H7 (cell line): ENCODE results near the gene SPINK4. TPM values are rescaled to one million over a fixed set of nuclear protein-coding genes. Genes with fewer than 3 reads are reported as not detected.
A peak's percentile ranks its signal among the peaks of the same experiment; 100 is the strongest.

Source experiments
- DNase-seq: peaks from one replicate; pipeline ENCODE4 v3.0.0; 2012
- H3K27me3 ChIP-seq: 2 replicates; pipeline ENCODE4 v1.6.0; 2011; ENCODE audit warnings: mild to moderate bottlenecking, low read length; ENCODE audit not compliant: control insufficient read depth, insufficient read depth
- H3K36me3 ChIP-seq: replicated peaks from 2 replicates; pipeline ENCODE4 v1.5.1; 2011; ENCODE audit warnings: low read length; ENCODE audit not compliant: control insufficient read depth, insufficient read depth
- H3K4me3 ChIP-seq: 2 replicates; pipeline ENCODE4 v1.5.1; 2011; ENCODE audit warnings: low read depth, mild to moderate bottlenecking, control low read depth, low read length, moderate library complexity; ENCODE audit not compliant: insufficient read depth
- total RNA-seq: library from RNA; depleted of rRNA; stranded (reverse); fragments of >200 nt; shearing (Covaris generic); gene quantifications from 2 replicates; pipeline ENCODE4 v1.2.3, GENCODE V29; 2014

The SPINK4 gene
- total RNA-seq, 1 experiment from 2014 or later = not detected

DNA sequence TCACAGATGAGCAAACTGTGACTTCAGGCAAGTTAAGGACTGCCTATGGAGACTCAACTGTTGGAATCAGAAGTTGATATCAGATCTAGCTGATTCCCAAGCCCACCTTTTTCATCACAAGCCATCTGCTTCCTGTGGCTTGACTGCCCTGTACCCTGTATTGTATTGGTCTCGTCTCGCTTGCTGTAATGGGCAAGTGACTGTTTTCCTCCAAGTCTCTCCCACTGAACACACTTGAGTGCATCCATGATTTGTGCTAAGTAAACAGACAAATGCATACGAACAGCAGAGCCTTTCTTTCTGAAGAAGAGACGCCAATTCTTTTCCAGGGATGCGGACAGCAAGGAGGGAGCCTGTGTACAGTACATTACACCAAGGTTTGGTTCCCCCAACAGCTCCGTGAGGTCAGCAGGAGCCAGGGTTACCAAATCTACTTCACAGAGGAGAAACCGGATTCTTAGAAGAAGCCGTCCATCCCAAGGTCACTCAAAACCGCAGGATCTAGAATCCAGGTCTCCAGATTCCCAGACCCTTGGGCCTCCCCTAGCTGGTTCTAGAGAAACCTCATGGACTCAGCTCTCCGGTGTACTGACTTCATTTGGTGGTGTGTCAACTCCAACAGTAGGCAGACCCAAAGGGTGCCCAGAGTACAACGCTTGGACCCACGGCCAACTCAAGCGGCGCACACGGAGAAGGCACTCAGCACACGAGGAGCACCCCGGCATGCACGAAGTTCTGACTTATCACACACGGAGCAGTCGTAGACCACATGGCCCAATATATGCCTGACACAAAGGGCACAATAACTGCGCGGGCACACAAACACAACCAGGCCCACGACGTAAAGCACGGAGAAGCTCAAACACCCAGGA is 23.4 kb downstream of the SPINK4 start:
- Histone ChIP-seq H3K4me3 (peak overlapping the region; percentile 98), H3K36me3 (peaks cover 28% of the 10 kb centered on the region), H3K27me3 (no peaks in the 10 kb centered on the region)
- DNase-seq = peak; percentile 31

DNA sequence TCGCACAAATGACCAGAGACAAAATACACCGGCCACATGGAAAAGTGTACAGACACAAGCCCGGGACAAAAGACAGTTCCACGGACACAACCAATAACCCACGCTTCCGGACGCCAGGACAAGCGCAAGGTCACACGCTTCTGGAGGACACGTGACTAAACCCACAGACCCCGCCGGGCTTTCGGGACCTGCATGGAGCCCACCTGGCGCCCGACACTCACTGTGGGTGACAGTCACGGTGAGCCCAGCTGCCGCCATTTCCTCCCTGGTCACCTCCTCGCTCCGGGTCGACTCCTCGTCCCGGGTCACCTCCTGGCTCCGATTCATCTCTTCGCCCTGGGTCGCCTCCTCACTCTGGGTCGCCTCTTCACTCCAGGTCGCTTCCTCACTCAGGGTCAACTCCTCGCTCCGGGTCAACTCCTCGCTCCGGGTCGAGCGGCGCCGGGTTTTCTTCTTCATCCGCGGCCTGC is 24.1 kb downstream of the SPINK4 start:
- Histone ChIP-seq H3K27me3 (no peaks in the 10 kb centered on the region), H3K4me3 (peak overlapping the region; percentile 98), H3K36me3 (peaks cover 24% of the 10 kb centered on the region)
- no peak for DNase-seq

DNA sequence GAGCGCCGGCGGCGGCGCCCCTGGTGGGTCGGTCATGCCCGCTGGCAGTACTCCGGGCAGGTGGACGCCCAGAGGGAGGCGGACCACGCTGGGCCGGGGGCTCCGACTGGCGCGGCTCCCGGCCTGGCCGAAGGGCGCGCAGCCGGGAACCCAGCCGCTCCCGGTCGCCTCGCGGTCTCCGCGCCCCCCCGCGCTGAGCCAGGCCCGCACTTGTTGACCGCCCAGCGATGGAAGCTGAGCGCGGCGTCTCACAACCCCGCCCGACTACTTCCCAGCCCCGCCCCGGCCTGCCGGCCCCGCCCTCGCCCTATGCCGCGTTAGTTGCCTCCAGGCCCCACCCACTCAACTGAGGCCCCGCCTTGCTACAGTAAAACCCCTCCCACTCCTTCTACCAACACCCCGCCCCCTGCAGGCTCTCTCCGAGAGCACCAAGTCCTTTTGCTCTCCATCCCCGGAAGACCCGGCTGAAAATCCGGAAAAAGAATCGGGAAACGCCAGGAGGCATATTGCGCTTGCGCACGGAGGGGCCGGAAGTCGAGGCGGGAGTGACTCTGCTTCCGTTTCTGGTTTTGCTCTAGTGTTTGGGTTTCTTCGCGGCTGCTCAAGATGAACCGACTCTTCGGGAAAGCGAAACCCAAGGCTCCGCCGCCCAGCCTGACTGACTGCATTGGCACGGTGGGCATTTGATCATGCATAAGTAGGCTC is 24.7 kb downstream of the SPINK4 start, which contains the start of the genes BAG1 and CHMP5:
TSS of gene BAG1 (minus strand) at position 236 of the 705 bp plus-strand sequence.
TSS of gene CHMP5 (plus strand) at position 577 of the 705 bp plus-strand sequence. CDS start at position 607, 30 bp downstream.
- Histone ChIP-seq H3K27me3 (no peaks in the 10 kb centered on the region), H3K4me3 (peak within 1 kb of the TSS; percentile 98), H3K36me3 (peaks cover 19% of the 10 kb centered on the region)
- DNase-seq = peak; percentile 97

DNA sequence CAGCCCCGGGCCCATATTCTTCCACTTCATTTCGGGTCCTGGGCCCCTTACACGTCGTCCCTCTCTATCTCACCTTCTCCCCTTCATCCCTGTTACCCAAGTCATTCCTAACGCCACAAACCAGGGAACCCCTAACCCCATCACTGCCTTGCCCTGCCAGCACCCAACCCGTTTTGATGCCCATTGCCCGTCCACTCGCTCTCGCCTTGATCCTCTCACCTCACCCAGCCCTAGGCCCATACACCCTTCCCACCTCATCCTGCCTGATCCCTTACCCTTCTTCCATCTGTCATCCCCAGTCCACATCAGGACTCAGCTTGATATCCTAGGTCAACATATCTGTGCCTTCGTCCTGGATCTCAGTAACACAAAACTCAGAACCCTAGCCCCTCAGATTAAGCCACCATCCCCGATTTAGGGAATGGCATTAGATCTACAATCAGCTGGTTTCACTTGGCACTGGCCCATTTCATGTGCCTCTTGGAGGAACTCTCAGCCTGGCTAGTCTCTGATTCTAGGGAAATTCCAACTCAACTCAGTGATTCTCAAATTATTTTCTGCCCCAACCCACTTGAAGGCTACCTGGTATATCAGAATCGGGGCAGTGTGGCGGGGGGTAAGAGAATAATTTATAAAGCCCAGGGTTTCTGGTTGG is 25.4 kb downstream of the SPINK4 start:
- no peaks in the 10 kb centered on the region for H3K27me3 ChIP-seq
- peak; percentile 28 for DNase-seq
- peak overlapping the region; percentile 70 for H3K4me3 ChIP-seq
- H3K36me3 ChIP-seq = peaks cover 15% of the 10 kb centered on the region

DNA sequence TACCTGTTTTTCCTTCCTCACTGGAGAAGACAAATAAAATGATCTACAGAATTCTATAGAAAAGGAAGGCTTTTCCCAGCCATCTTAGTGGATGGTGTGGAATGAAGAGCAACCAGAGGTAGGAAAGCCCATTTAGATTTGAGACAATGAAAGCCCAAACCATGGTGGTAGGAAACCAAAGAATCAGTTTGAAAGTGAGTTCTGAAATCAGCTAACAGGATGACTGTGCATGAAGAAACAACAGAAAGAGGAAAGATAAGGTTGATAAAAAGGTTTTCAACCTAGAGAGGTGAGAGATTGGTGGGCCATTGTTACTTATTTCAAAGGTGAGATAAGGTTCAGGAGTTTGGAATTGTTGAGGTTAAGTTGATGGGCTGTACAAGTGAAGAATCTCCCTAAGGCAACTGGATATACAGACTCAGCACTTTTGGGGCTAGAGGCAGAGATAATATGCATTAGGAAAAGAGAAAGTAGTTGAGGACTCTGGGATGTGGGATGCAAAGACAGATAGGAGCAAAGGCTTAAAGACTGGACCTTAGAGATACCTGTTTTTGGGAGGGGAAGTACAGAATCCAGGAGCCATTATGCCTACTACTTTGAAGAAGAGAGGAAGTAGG is 27.3 kb downstream of the SPINK4 start:
- H3K36me3 ChIP-seq = peaks cover 15% of the 10 kb centered on the region
- no peak for DNase-seq
- H3K4me3 ChIP-seq = no peak overlapping the region
- H3K27me3 ChIP-seq = no peaks in the 10 kb centered on the region

DNA sequence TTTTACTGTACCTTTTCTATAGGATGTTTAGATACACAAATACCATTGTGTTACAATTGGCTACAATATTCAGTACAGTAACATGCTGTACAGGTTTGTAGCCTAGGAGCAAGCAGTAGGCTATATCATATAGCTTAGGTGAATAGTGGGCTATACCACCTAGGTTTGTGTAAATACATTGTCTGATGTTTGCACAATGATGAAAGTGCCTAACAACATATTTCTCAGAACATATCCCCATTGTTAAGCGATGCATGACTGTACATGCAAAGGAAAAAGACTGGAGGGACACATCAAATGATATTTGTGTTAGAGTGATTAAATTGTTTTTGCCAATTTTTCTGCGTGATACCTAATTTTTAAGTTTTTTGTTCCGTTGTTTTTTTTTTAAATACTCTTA is 30.2 kb downstream of the SPINK4 start:
- H3K36me3 ChIP-seq = peaks cover 19% of the 10 kb centered on the region
- H3K27me3 ChIP-seq = no peaks in the 10 kb centered on the region
- H3K4me3 ChIP-seq = no peak overlapping the region
- DNase-seq = no peak

DNA sequence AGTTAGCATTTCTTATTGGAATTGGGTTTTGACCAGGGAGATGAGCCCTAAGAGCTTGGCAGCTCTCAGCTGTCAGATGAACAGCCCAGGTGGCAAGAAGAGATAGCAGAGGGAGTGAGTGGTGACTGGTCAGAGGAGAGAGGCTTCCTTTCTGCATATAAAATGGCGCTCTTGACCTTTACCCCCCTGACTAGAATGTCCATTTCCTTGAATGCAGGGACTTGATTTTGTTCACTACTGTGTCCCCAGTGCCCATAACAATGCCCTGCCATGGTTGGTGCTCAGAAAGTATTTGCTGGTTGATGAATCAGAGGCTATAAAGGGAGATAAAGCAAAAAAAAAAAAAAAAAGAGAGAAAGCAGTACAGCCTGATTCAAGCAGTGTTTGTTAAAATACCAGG is 32.1 kb downstream of the SPINK4 start:
- DNase-seq = no peak
- Histone ChIP-seq H3K36me3 (peaks cover 17% of the 10 kb centered on the region), H3K27me3 (no peaks in the 10 kb centered on the region), H3K4me3 (no peak overlapping the region)

DNA sequence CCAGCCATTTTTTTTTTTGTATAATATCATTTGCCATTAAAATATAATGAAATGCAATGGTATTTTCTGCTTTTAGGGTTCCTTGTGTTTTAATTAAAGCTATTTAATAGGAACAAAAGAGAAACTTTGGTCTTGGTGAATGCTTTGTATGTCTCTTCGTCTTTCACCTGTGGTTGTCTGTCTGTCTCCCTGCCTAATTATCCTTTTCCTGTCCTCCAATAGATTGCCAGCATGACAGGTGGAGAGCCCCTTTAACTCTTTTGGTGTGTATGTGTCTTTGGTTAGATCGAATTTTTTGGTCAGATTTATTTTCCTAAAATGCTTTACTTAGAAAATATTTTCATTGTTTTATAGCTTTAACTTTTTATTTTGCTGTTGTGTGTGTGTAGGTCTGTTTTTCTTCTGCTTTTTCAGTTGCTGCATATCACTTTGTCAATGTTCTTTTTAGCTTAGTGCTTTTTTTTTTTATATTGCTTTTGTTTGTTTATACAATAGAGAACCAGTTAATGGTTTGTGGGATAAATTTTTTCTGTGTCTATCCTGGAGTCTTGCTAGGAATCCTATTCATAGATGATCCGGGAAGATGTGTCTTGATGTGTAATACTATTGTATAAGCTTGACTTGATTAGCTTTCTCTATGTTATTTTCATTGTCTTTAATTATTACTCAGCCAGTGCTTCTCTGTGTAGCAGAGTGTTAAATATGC is 33.5 kb downstream of the SPINK4 start:
- H3K36me3 ChIP-seq = peaks cover 19% of the 10 kb centered on the region
- no peaks in the 10 kb centered on the region for H3K27me3 ChIP-seq
- no peak for DNase-seq
- H3K4me3 ChIP-seq = no peak overlapping the region

DNA sequence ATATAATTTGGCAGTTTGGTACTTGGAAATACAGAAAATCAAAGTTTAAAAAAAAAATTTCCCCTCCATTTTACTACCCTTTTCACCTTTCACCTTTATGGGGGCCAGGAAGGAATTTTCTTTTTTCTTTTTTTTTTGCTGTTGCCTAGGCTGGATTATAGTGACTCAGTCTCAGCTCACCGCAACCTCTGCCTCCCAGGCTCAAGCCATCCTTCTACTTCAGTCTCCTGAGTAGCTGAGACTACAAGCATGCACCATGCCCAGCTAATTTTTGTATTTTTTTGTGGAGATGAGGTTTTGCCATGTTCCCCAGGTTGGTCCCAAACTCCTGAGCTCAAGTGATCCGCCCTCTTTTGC is 34.0 kb downstream of the SPINK4 start:
- peaks cover 19% of the 10 kb centered on the region for H3K36me3 ChIP-seq

DNA sequence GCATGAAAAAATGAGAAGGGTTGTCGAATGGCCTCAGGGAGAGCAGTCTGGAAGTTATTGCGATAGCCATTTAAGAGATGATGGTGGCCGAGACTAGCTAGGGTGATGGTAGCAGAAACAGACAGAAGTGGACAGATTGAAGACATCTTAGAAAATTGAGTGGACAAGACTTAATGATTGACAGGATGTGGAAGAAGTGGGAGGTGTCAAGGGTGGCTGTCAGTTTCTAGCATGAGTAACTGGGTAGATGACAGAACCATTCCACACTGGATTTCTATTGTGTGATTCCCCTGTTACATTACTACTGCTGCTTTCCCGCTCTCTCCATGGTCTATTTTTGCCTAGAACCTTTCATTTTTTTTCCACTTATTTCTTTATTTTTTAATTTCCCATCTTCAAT is 37.5 kb downstream of the SPINK4 start:
- Histone ChIP-seq H3K27me3 (no peaks in the 10 kb centered on the region), H3K4me3 (no peak overlapping the region), H3K36me3 (peaks cover 19% of the 10 kb centered on the region)
- no peak for DNase-seq

More for the DNA sequence above, 34.0 kb downstream of the SPINK4 start:
- DNase-seq = no peak
- Histone ChIP-seq H3K27me3 (no peaks in the 10 kb centered on the region), H3K4me3 (no peak overlapping the region)

DNA sequence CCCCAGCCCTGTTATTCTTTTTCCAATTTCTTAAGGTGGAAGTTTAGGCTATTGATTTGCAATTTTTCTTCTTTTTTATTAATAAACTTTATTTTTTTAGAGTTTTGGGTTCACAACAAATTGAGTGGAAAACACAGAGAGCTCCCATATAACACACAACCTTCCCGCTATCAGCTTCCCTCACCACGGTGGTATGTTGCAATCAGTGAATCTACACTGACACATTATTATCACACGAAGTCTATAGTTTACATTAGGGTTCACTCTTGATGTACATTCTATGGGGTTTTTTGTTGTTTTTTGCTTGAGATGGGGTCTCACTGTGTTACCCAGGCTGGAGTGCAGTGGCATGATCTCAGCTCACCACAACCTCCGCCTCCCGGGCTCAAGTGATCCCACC is 45.5 kb downstream of the SPINK4 start:
- no peak for DNase-seq
- peaks cover 4% of the 10 kb centered on the region for H3K36me3 ChIP-seq
- H3K4me3 ChIP-seq = no peak overlapping the region
- H3K27me3 ChIP-seq = no peaks in the 10 kb centered on the region

DNA sequence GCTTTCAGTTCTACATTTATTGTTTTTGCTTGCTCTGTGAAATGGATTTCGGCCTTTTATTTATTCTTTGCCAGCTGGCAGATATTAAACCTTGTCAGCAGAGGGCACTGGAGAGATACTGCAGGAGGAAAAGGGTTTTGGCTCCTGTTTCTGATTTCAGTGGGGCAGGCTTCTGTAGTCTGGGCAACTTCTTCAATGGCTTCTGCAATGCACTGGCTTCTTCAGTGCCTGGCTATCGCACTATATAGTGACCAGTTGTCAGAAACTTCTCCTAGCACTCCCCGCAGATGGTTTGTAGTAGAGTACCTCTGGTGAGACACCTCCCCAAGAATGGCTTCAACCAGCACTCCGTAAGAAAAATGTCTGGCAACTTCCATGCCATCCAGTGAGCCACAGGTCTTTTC is 47.1 kb downstream of the SPINK4 start:
- peak; percentile 78 for DNase-seq
- Histone ChIP-seq H3K27me3 (no peaks in the 10 kb centered on the region), H3K4me3 (no peak overlapping the region), H3K36me3 (no peaks in the 10 kb centered on the region)

DNA sequence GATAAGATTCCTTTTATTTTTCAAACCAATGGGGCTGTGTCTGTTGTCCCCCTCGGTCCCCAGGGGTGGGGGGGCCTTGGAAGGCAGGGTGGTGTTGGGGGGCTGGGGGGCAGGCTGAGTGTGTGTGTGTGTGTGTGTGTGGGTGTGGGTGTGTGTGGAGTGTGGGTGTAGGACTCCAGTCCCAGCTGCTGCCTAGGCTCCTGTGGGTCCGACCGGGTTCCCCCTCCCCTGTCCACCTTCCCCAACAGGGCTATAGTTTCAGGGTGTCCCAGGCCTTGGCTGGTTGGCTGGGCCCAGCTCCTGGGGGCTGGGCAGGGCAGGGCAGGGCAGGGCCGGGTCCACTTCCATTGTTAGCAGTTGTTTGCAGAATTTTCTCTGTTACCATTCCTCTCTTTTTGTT is 48.3 kb downstream of the SPINK4 start:
- 0 out of 2 replicates have a peak, but pooled peaks cover 1% of the 10 kb centered on the region for H3K36me3 ChIP-seq
- H3K4me3 ChIP-seq = no peak overlapping the region
- no peaks in the 10 kb centered on the region for H3K27me3 ChIP-seq
- no peak for DNase-seq
